Cardiac muscle cell (in vitro differentiated cells and primary cell): ENCODE measurements around the gene GALNT18. TPM values are rescaled to one million over a fixed set of nuclear protein-coding genes. Genes with fewer than 3 reads are reported as not detected.

Experiments
- DNase-seq, 2 donors: peaks; one replicate each; pipeline versions ENCODE4 v3.0.0 to v3.0.0-alpha.2; 2010 to 2017; ENCODE audit warnings: low read depth in 1 of 2, low spot score in 1 of 2
- H3K27ac ChIP-seq: fragments of 200-600 bp; sonication (generic); 2 replicates; pipeline ENCODE4 v1.5.1; 2016
- H3K27me3 ChIP-seq: fragments of 200-600 bp; sonication (generic); 2 replicates; pipeline ENCODE4 v1.6.0; 2016; ENCODE audit warnings: control low read depth
- H3K36me3 ChIP-seq: fragments of 200-600 bp; sonication (generic); 2 replicates; pipeline ENCODE4 v1.5.1; 2016; ENCODE audit warnings: control low read depth
- H3K4me1 ChIP-seq: fragments of 200-600 bp; sonication (generic); 2 replicates; pipeline ENCODE4 v1.8.1; 2017; ENCODE audit warnings: low read depth, mild to moderate bottlenecking, mixed run types
- H3K4me3 ChIP-seq: fragments of 200-600 bp; sonication (generic); 2 replicates; pipeline ENCODE4 v1.5.1; 2016; ENCODE audit warnings: mild to moderate bottlenecking
- H3K9me3 ChIP-seq: fragments of 200-600 bp; sonication (generic); 2 replicates; pipeline ENCODE4 v1.5.1; 2017; ENCODE audit warnings: low read depth, mild to moderate bottlenecking, control low read depth
- polyA plus RNA-seq: library from polyadenylated mRNA; unstranded; fragments of >200 nt; fragmentation: Nextera tagmentation; extraction: Ambion mirVana; gene quantifications from 2 replicates; pipeline ENCODE4 v1.2.1, GENCODE V29; 2016
- total RNA-seq: library from RNA; depleted of rRNA; stranded (reverse); fragments of >200 nt; gene quantifications from 2 replicates; pipeline ENCODE4 v1.2.3, GENCODE V29; 2016
- TF ChIP-seq, protein P1 (sequence below): IDR thresholded peaks from 2 replicates; pipeline ENCODE4 v1.5.1; 2012; ENCODE audit warnings: low read depth, mild to moderate bottlenecking, low read length

The GALNT18 gene
- total and polyA plus RNA-seq, 2 experiments from 2014 or later = 2.1 to 2.2 TPM

DNA sequence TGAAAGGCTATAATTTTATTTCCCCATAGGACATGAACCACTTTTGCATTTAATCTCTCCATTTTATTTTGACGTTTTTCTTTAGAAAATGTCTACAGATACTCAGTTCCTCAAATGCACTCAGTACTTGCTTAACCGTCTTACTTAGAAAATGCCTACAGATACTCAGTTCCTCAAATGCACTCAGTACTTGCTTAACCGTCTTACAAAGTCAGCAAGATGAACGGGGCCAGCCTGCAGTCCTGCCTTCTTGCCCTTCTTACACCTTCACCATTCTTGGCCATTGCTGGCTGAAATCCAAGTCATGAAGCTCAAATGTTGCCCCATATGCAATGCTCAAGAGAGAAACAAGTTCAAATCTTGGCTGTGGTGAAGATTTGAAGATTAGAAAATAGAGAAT lies 302.8 kb downstream of the GALNT18 start:
- TF ChIP-seq, protein P1, sequence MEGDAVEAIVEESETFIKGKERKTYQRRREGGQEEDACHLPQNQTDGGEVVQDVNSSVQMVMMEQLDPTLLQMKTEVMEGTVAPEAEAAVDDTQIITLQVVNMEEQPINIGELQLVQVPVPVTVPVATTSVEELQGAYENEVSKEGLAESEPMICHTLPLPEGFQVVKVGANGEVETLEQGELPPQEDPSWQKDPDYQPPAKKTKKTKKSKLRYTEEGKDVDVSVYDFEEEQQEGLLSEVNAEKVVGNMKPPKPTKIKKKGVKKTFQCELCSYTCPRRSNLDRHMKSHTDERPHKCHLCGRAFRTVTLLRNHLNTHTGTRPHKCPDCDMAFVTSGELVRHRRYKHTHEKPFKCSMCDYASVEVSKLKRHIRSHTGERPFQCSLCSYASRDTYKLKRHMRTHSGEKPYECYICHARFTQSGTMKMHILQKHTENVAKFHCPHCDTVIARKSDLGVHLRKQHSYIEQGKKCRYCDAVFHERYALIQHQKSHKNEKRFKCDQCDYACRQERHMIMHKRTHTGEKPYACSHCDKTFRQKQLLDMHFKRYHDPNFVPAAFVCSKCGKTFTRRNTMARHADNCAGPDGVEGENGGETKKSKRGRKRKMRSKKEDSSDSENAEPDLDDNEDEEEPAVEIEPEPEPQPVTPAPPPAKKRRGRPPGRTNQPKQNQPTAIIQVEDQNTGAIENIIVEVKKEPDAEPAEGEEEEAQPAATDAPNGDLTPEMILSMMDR = no peak
- H3K27me3 ChIP-seq = peaks cover 30% of the 10 kb centered on the region
- DNase-seq = no peak
- H3K9me3 ChIP-seq = no peaks in the 10 kb centered on the region
- H3K36me3 ChIP-seq = no peaks in the 10 kb centered on the region
- H3K4me1 ChIP-seq = peaks cover under 1% of the 10 kb centered on the region
- H3K27ac ChIP-seq = no peak overlapping the region
- no peak overlapping the region for H3K4me3 ChIP-seq

DNA sequence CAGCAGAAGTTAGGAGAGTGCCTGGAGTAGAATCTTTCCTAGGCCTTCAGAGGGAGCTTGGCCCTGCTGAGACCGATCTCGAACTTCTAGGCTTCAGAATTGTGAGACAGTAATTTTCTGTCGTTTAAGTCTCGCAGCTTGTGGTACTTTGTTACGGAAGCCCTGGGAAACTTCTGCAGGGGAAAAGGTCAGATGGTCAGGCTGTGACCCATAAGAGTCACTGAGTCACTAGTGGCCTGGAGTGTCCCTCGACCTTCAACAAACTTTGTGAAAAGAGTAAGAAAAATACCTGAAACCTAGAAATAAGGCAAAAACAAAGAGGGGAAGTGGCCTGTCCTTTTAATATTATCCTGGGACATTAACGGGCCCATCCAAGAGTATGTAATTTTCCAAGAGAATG lies 303.3 kb downstream of the GALNT18 start:
- H3K27ac ChIP-seq = no peak overlapping the region
- no peaks in the 10 kb centered on the region for H3K9me3 ChIP-seq
- peaks cover 30% of the 10 kb centered on the region for H3K27me3 ChIP-seq
- H3K4me1 ChIP-seq = peaks cover 3% of the 10 kb centered on the region
- no peak for DNase-seq
- H3K36me3 ChIP-seq = no peaks in the 10 kb centered on the region
- H3K4me3 ChIP-seq = no peak overlapping the region
- TF ChIP-seq, protein P1 = no peak

DNA sequence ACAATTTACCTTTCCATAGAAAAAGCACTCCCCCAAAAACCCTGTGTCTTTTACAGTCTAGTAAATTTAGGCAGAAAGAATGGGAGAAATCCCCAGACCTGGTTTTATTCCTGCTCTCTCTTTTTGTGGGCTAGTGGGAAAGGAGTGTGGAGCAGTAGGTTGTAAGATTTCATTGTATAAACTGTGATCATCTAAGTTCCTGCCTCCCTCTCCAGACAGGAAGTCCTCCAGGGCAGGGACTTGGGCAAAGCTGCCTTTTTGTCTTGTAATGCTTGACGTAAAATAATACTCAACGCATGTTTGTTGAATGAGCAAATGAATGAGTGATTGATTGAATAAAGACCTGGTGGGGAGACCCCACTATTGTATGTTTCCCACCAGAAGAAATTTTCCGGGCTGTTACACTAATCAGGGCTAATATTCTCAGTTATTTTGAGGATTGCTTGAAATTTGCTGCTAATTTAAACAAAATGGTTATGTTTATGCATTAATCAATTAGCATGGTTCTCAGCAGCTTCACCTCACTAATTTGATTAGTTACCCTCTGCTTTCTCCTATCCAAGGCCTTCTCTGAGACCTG lies 305.1 kb downstream of the GALNT18 start:
- TF ChIP-seq, protein P1 = no peak
- Histone ChIP-seq H3K27ac (no peak overlapping the region), H3K27me3 (peaks cover 40% of the 10 kb centered on the region), H3K4me1 (peaks cover 3% of the 10 kb centered on the region), H3K9me3 (no peaks in the 10 kb centered on the region), H3K4me3 (no peak overlapping the region), H3K36me3 (no peaks in the 10 kb centered on the region)
- no peak for DNase-seq

DNA sequence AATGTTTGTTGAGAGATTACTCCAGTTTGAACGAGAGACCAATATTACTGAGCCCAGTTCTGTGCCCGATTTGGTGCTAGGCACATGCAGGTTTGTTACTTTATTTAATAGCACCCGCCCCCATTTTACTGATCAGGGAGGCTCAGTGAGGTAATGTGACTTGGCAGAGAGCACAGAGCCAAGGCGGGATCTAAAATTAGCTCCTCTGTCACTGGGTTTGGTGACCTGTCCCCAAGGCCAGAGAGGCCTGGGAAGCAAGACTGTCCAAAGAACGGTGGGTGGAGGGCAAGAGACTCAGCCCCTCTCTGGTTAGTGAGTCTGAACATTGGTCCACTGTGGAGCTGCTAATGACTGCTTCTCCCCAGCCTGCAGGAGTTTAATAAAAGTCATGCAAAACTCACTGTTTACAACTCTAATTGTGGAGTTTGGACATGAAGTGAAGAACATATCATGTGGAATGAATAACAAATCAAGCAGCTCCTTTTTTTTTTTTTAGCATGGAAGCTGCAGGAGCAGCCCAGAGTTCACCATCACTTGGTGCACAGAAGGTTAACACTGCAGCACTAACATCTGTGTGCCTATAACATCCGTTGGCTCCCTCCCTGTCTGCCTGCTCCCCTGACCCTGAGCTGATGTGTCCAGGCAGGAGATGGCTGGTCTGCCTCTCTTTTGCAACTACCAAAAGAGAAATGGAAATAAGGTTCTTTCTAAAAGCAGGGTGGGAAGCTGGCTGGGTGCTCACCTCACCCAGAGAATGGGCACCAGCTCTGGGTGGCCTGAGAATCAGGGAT lies 307.7 kb downstream of the GALNT18 start:
- TF ChIP-seq, protein P1 = no peak
- peaks cover 3% of the 10 kb centered on the region for H3K4me1 ChIP-seq
- no peaks in the 10 kb centered on the region for H3K36me3 ChIP-seq
- peaks cover 63% of the 10 kb centered on the region for H3K27me3 ChIP-seq
- H3K4me3 ChIP-seq = no peak overlapping the region
- peak in 1 of 2 donors; percentile 21 for DNase-seq
- no peaks in the 10 kb centered on the region for H3K9me3 ChIP-seq
- no peak overlapping the region for H3K27ac ChIP-seq

DNA sequence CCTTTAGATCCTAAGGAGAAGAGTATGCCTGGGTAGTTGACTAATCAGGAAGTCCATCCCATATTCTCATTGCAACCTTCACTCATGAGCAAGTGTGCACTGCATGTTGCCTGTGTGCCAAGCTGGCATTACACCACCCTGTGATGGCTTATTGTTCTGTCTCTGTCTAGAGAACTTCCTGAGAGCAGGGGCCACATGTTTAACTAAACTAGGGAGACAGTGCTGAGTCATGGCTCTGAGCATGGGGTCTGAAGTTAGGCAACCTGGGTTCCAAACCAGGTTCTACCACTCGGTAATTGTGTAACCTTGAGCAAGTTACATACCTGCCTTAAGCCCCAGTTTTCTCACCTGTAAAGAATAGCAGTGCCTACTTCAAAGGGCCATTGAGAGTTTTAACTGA lies 308.4 kb downstream of the GALNT18 start:
- Histone ChIP-seq H3K27ac (no peak overlapping the region), H3K9me3 (no peaks in the 10 kb centered on the region), H3K4me1 (peaks cover 3% of the 10 kb centered on the region), H3K27me3 (peaks cover 67% of the 10 kb centered on the region), H3K36me3 (no peaks in the 10 kb centered on the region), H3K4me3 (no peak overlapping the region)
- peak in 1 of 2 donors; percentile 17 for DNase-seq
- TF ChIP-seq, protein P1 = no peak
